GM12873 (cell line): ENCODE data around the gene PPP1R1A.
A peak's percentile ranks its signal among the peaks of the same experiment; 100 is the strongest.

ENCODE experiments used
- CTCF ChIP-seq: IDR thresholded peaks from 2 replicates; pipeline ENCODE4 v1.5.1; 2012; ENCODE audit warnings: low read depth, mild to moderate bottlenecking, moderate library complexity, low read length, control low read depth; ENCODE audit not compliant: insufficient read depth; ENCODE audit errors: missing control alignments

PPP1R1A gene

DNA sequence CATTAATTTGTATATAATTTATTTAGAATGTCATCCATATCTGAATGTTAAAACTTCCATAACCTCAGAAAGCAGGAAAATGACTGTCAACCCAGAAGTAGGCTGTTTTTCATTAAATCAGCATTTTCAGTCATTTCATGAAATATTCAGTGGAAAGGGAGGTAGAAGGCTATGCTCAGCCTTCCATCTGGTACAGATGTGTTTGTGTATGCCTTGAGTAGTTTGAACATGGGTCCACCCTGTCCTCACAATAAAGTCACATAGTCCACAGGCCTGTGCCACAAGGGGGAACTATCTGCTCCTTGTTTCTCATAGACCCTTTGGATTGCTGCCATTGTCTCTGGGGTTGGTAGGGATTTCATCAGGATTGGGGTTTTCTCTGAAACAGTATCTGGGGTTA lies 37.1 kb upstream of the PPP1R1A start:
- TF ChIP-seq CTCF, result no peak

GRCh38 chr12:54624315-54625279 lies 36.1 kb upstream of the PPP1R1A start:
- no peak for TF ChIP-seq CTCF

DNA sequence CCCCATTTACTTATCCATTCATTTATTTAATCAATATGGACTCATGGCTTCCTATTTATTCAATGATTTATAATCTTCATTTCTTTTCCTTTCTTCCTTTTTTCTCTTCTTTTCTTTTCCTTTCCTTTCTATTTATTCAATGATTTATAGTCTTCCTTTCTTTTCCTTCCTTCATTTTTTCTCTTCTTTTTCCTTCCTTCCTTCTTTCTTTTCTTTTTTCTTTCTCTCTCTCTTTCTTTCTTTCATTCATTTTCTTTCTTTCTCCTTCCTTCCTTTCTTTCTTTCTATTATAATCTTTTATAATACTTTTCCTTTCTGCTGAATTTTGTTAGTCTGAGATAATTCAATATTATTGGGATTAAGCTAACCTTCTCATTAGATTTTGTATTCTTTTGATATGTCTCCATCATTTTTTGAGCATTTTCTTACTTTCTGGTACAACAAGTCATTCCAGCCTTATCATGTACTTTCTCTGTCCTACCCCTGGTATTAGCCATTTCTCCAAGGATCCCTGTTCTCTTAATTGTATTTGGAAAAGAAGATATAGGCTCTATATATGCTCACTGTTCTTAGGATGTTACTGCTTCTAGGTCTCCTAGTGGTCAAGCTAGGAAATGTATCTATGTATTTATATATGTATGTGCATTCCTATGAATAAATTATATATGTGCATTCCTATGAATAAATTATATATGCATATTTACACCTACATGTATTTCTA lies 34.2 kb upstream of the PPP1R1A start:
- TF ChIP-seq CTCF, result peak; percentile 21

GRCh38 chr12:54616933-54617680 lies 28.6 kb upstream of the PPP1R1A start:
- no peak for TF ChIP-seq CTCF

DNA sequence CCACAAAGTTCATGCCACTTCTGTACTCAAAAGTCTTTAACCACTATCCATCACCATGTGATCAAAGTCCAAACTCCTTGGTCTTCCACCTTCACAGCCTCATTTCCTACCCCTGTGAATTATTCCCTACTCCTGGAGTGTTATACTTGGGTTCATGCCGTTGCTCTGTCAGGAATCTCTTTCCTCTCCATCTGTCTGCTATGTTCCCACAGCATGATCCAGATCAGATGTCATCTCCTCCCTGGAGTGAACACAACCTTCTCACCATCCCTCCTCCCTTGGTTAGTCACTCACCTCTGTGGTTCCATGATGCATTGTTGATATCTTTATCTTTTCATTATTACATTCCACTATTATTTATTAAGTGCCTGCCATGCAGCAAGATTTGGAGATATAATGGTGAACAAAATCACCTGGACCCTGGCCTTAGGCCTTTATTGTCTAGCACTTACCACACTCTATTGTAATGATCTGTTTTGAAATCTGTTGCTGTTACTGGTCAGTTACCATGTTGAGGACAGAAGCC lies 23.8 kb upstream of the PPP1R1A start:
- no peak for TF ChIP-seq CTCF

DNA sequence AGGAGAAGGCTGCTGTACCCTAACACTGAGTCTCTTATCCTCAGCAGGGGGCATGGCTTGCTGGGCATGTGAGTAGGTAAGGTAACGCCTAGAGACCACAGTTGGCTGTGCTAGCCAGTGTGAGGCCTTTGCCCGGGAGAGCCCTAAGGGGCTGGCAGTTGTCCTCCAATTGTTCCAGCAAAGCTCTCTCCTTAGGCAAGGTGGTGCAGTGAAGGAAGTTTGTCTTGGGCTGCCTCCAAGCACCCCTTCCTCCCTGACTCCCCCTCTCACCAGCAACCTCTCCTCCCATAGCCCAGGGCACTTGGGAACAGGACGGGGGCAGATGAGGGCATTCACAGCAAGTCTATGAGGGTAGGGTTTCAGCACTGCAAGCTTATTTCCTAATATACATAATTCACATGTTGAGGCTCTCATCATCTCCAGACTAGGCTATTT lies 23.3 kb upstream of the PPP1R1A start:
- no peak for TF ChIP-seq CTCF
